HL-60 (cell line): ENCODE data around the gene CREBBP.

Experiments
- DNase-seq, 2 experiments: peaks; one replicate each; pipeline ENCODE4 v3.0.0-alpha.2; 2010 to 2020; ENCODE audit warnings: low read depth in 1 of 2, low spot score in 1 of 2
- H3K27ac ChIP-seq: fragments of 250-450 bp; sonication (Bioruptor Pico); replicated peaks from 2 replicates; pipeline ENCODE4 v1.5.1; 2020; ENCODE audit warnings: mild to moderate bottlenecking, moderate library complexity
- H3K27me3 ChIP-seq: fragments of 250-450 bp; sonication (Bioruptor Pico); 2 replicates; pipeline ENCODE4 v1.5.1; 2021; ENCODE audit warnings: mild to moderate bottlenecking, moderate library complexity; ENCODE audit not compliant: insufficient read depth, poor library complexity, severe bottlenecking
- H3K4me3 ChIP-seq: replicated peaks from 2 replicates; pipeline ENCODE4 v1.5.1; 2011; ENCODE audit warnings: mild to moderate bottlenecking, control low read depth, low read length; ENCODE audit not compliant: insufficient read depth
- GABPA ChIP-seq: IDR thresholded peaks from 2 replicates; pipeline ENCODE4 v1.6.1; 2012; ENCODE audit warnings: low read depth
- POLR2AphosphoS5 ChIP-seq: IDR thresholded peaks from 2 replicates; pipeline ENCODE4 v1.6.1; 2012; ENCODE audit warnings: low read depth
- SPI1 ChIP-seq: IDR thresholded peaks from 2 replicates; pipeline ENCODE4 v1.6.1; 2012; ENCODE audit warnings: low read depth, mild to moderate bottlenecking, borderline replicate concordance
- TF ChIP-seq, protein P1 (sequence below): IDR thresholded peaks from one replicate; pipeline ENCODE4 v1.5.1; 2011; ENCODE audit warnings: low read length, control low read depth, inconsistent platforms; ENCODE audit not compliant: insufficient read depth
- TF ChIP-seq, protein P2 (sequence below): IDR thresholded peaks from 2 replicates; pipeline ENCODE4 v1.6.1; 2012; ENCODE audit warnings: low read depth; ENCODE audit not compliant: insufficient replicate concordance

CREBBP gene

DNA sequence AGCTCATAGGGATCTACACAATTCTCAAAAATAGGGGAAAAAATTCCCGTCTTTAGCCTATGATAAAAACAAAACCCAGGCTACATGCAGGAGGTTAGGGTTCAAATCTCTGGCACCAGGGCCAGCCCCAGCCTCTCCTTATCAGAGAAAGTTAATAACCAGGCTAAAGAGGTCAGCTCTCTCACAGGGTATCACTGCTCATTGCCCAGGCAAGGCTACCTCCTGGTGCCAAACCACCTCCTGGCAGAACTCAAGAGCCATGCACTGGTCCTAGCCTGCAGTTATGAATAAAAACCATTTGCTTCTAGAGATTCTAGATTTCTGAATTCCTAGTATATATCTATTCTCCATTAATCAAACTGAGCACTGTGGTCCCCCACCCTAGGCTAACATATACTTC, 65.8 kb downstream of the CREBBP start:
- TF ChIP-seq GABPA (no peak), POLR2AphosphoS5 (no peak), SPI1 (no peak)
- TF ChIP-seq, protein P1, sequence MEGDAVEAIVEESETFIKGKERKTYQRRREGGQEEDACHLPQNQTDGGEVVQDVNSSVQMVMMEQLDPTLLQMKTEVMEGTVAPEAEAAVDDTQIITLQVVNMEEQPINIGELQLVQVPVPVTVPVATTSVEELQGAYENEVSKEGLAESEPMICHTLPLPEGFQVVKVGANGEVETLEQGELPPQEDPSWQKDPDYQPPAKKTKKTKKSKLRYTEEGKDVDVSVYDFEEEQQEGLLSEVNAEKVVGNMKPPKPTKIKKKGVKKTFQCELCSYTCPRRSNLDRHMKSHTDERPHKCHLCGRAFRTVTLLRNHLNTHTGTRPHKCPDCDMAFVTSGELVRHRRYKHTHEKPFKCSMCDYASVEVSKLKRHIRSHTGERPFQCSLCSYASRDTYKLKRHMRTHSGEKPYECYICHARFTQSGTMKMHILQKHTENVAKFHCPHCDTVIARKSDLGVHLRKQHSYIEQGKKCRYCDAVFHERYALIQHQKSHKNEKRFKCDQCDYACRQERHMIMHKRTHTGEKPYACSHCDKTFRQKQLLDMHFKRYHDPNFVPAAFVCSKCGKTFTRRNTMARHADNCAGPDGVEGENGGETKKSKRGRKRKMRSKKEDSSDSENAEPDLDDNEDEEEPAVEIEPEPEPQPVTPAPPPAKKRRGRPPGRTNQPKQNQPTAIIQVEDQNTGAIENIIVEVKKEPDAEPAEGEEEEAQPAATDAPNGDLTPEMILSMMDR = no peak
- TF ChIP-seq, protein P2, sequence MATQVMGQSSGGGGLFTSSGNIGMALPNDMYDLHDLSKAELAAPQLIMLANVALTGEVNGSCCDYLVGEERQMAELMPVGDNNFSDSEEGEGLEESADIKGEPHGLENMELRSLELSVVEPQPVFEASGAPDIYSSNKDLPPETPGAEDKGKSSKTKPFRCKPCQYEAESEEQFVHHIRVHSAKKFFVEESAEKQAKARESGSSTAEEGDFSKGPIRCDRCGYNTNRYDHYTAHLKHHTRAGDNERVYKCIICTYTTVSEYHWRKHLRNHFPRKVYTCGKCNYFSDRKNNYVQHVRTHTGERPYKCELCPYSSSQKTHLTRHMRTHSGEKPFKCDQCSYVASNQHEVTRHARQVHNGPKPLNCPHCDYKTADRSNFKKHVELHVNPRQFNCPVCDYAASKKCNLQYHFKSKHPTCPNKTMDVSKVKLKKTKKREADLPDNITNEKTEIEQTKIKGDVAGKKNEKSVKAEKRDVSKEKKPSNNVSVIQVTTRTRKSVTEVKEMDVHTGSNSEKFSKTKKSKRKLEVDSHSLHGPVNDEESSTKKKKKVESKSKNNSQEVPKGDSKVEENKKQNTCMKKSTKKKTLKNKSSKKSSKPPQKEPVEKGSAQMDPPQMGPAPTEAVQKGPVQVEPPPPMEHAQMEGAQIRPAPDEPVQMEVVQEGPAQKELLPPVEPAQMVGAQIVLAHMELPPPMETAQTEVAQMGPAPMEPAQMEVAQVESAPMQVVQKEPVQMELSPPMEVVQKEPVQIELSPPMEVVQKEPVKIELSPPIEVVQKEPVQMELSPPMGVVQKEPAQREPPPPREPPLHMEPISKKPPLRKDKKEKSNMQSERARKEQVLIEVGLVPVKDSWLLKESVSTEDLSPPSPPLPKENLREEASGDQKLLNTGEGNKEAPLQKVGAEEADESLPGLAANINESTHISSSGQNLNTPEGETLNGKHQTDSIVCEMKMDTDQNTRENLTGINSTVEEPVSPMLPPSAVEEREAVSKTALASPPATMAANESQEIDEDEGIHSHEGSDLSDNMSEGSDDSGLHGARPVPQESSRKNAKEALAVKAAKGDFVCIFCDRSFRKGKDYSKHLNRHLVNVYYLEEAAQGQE = no peak
- Histone ChIP-seq H3K27me3 (no peaks in the 10 kb centered on the region), H3K4me3 (no peak overlapping the region), H3K27ac (no peak overlapping the region)
- no peak for DNase-seq

DNA sequence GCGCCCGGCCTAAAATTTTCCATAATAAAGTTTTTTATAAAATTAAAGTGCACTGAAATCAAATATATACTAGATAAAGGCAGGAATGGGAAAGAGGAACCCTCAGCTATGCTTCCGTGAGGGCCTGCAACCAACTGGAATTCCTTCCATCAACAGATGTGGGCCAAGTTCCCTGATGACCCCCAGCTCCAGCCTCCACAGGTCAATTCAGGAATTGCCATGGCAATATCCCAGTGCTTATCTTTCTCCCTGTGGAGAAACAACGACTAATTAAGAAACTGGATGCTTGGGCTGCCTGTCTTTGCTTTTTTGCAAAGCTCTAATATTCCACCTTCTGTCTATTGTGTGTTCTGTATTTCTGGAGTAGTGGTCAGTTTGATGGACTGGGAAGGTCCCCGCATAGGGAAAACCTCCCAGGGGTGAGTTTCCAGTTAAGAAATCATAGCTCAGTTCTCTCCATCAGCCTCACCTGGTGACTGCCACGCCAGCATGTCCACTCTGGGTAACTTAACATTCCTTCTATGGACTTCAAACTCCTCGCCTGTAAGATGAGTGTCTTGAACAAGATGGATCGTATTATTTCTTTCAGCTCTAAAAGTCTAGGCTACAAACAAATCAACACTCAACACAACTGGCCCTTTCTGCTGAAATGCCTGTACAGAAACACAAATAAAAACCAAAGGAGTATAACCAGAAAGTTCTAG, 67.9 kb downstream of the CREBBP start:
- no peak overlapping the region for H3K27ac ChIP-seq
- no peaks in the 10 kb centered on the region for H3K27me3 ChIP-seq
- no peak for DNase-seq
- no peak overlapping the region for H3K4me3 ChIP-seq
- TF ChIP-seq POLR2AphosphoS5 (no peak), GABPA (no peak), SPI1 (no peak)
- TF ChIP-seq, protein P2 = no peak
- TF ChIP-seq, protein P1 = no peak

DNA sequence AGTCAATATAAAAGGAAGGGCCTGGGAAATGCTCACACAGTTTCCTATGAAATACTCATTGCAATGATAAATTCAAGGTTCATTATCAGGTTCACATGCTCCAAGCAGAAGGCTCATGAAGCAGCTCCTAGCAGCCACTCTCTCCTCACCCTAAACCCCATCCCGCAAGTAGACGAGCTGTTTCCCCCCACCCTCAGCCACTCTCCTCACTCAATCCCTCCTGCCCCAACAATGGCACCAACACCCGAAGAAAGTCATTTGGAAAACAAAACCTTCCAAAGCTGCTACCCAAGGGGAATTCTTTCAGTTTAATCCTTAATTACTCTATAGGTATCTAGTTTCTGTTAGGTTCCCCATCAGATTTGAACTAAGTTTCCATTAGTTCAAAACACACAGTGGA, 69.7 kb downstream of the CREBBP start:
- Histone ChIP-seq H3K27me3 (no peaks in the 10 kb centered on the region), H3K4me3 (no peak overlapping the region), H3K27ac (no peak overlapping the region)
- no peak for DNase-seq
- TF ChIP-seq GABPA (no peak), POLR2AphosphoS5 (no peak), SPI1 (no peak)
- TF ChIP-seq, protein P1 = no peak
- TF ChIP-seq, protein P2 = no peak
